ENCODE data around the gene DDX43.
A peak's percentile ranks its signal among the peaks of the same experiment; 100 is the strongest.
"Not testable (repeated sequence)": the region's sequence is repeated elsewhere in the genome, so short reads cannot be mapped to it uniquely, and the experiment has no call there.

DDX43 gene

GRCh38 chr6:73421534-73421933 is 26.9 kb downstream of the DDX43 start:
- H3K4me3 Mint-ChIP-seq, result no peak overlapping the region
- H3K9me3 Mint-ChIP-seq, result no peaks in the 10 kb centered on the region
- peaks cover 15% of the 10 kb centered on the region for H3K4me1 Mint-ChIP-seq (ENCODE audit: low read depth)
- H3K27ac Mint-ChIP-seq, result no peak overlapping the region
- H3K36me3 Mint-ChIP-seq (ENCODE audit: low read depth), result peaks cover 67% of the 10 kb centered on the region
- no peaks in the 10 kb centered on the region for H3K27me3 Mint-ChIP-seq

- no peaks in the 10 kb centered on the region for H3K9me3 Mint-ChIP-seq
- no peaks in the 10 kb centered on the region for H3K4me1 Mint-ChIP-seq (ENCODE audit: low read depth)
- no peak overlapping the region for H3K27ac Mint-ChIP-seq
- H3K27me3 Mint-ChIP-seq, result no peaks in the 10 kb centered on the region
- H3K4me3 Mint-ChIP-seq, result no peak overlapping the region
- H3K36me3 Mint-ChIP-seq (ENCODE audit: low read depth), result peaks cover 69% of the 10 kb centered on the region
Observed at GRCh38 chr6:73435236-73435635, 40.6 kb downstream of the DDX43 start.

- peaks cover 67% of the 10 kb centered on the region for H3K36me3 Mint-ChIP-seq (ENCODE audit: low read depth)
Observed at GRCh38 chr6:73443555-73443954, 48.9 kb downstream of the DDX43 start.

GRCh38 chr6:73451223-73452106 is 56.8 kb downstream of the DDX43 start:
- H3K4me3 Mint-ChIP-seq, result peak overlapping the region; percentile 94
- no peaks in the 10 kb centered on the region for H3K27me3 Mint-ChIP-seq
- peak overlapping the region; percentile 92 for H3K27ac Mint-ChIP-seq

More at GRCh38 chr6:73443555-73443954, 48.9 kb downstream of the DDX43 start:
- Mint-ChIP-seq H3K9me3 (no peaks in the 10 kb centered on the region), H3K4me1 (ENCODE audit: low read depth) (peaks cover 27% of the 10 kb centered on the region), H3K4me3 (no peak overlapping the region), H3K27me3 (no peaks in the 10 kb centered on the region), H3K27ac (no peak overlapping the region)

GRCh38 chr6:73452107-73452461 is 57.5 kb downstream of the DDX43 start, which contains the start of gene CGAS:
CGAS (minus strand) TSS chr6:73452297; CDS start chr6:73452181, 116 bp downstream.
- Mint-ChIP-seq H3K27ac (peak within 1 kb of the TSS; percentile 92), H3K27me3 (no peaks in the 10 kb centered on the region), H3K4me3 (peak within 1 kb of the TSS; percentile 94), H3K4me1 (ENCODE audit: low read depth) (peaks cover 34% of the 10 kb centered on the region), H3K36me3 (ENCODE audit: low read depth) (peaks cover 20% of the 10 kb centered on the region), H3K9me3 (no peaks in the 10 kb centered on the region)

More at GRCh38 chr6:73451223-73452106, 56.8 kb downstream of the DDX43 start:
- Mint-ChIP-seq H3K4me1 (ENCODE audit: low read depth) (peaks cover 34% of the 10 kb centered on the region), H3K9me3 (no peaks in the 10 kb centered on the region), H3K36me3 (ENCODE audit: low read depth) (peaks cover 20% of the 10 kb centered on the region)

- no peak overlapping the region for H3K4me3 Mint-ChIP-seq
- no peaks in the 10 kb centered on the region for H3K9me3 Mint-ChIP-seq
- H3K27ac Mint-ChIP-seq, result peak overlapping the region; percentile 54
- H3K36me3 Mint-ChIP-seq (ENCODE audit: low read depth), result no peaks in the 10 kb centered on the region
- peaks cover 31% of the 10 kb centered on the region for H3K4me1 Mint-ChIP-seq (ENCODE audit: low read depth)
- H3K27me3 Mint-ChIP-seq, result no peaks in the 10 kb centered on the region
Observed at GRCh38 chr6:73455865-73456629, 61.4 kb downstream of the DDX43 start.

- H3K27ac Mint-ChIP-seq, result peak overlapping the region; percentile 61
- peaks cover 44% of the 10 kb centered on the region for H3K4me1 Mint-ChIP-seq (ENCODE audit: low read depth)
- not testable (repeated sequence) for H3K9me3 Mint-ChIP-seq; H3K4me3 Mint-ChIP-seq; H3K36me3 Mint-ChIP-seq (ENCODE audit: low read depth); H3K27me3 Mint-ChIP-seq
Observed at GRCh38 chr6:73459474-73459873, 64.8 kb downstream of the DDX43 start.

- H3K36me3 Mint-ChIP-seq (ENCODE audit: low read depth), result peaks cover 8% of the 10 kb centered on the region
- H3K27me3 Mint-ChIP-seq, result no peaks in the 10 kb centered on the region
- H3K4me1 Mint-ChIP-seq (ENCODE audit: low read depth), result peaks cover 44% of the 10 kb centered on the region
- H3K9me3 Mint-ChIP-seq, result no peaks in the 10 kb centered on the region
- peak overlapping the region; percentile 28 for H3K4me3 Mint-ChIP-seq
- peak overlapping the region; percentile 45 for H3K27ac Mint-ChIP-seq
Observed at GRCh38 chr6:73460056-73460455, 65.4 kb downstream of the DDX43 start.

GRCh38 chr6:73461537-73462350 is 67.1 kb downstream of the DDX43 start, which contains the start of gene MTO1:
MTO1 (plus strand) TSS chr6:73461737; CDS start chr6:73461855, 118 bp downstream.
- Mint-ChIP-seq H3K4me3 (peak within 1 kb of the TSS; percentile 96), H3K27me3 (no peaks in the 10 kb centered on the region), H3K4me1 (ENCODE audit: low read depth) (peaks cover 42% of the 10 kb centered on the region), H3K36me3 (ENCODE audit: low read depth) (peaks cover 20% of the 10 kb centered on the region), H3K9me3 (no peaks in the 10 kb centered on the region), H3K27ac (peak within 1 kb of the TSS; percentile 98)
